PFSK-1 (cell line): ENCODE measurements around the gene SELENBP1.

Experiments
- FOXP2 ChIP-seq: optimal IDR thresholded peaks from 2 replicates; pipeline ENCODE3; 2011; ENCODE audit warnings: borderline replicate concordance, control low read depth, inconsistent platforms; ENCODE audit not compliant: insufficient read depth; ENCODE audit errors: extremely low read length, extremely low read depth
- POLR2AphosphoS5 ChIP-seq: IDR thresholded peaks from 2 replicates; pipeline ENCODE4 v1.6.1; 2012; ENCODE audit warnings: low read depth, mild to moderate bottlenecking, control low read depth, low read length, moderate library complexity
- REST ChIP-seq, 2 experiments: IDR thresholded peaks; 2 replicates each; pipeline versions ENCODE4 v1.6.1 to v1.8.0; 2011 to 2012; ENCODE audit warnings: low read depth in 2 of 2, low read length in 2 of 2, control low read depth in 1 of 2, inconsistent platforms in 1 of 2, mild to moderate bottlenecking in 1 of 2, moderate library complexity in 1 of 2; ENCODE audit not compliant: insufficient read depth in 1 of 2
- SIN3A ChIP-seq: IDR thresholded peaks from 2 replicates; pipeline ENCODE4 v1.6.1; 2012; ENCODE audit warnings: mild to moderate bottlenecking, low read length, moderate library complexity, borderline replicate concordance; ENCODE audit not compliant: insufficient read depth
- TAF1 ChIP-seq: IDR thresholded peaks from 2 replicates; pipeline ENCODE4 v1.6.1; 2012; ENCODE audit warnings: low read length, control low read depth, borderline replicate concordance; ENCODE audit not compliant: insufficient read depth

SELENBP1 gene

GRCh38 chr1:151369302-151369610 is 3.2 kb downstream of the SELENBP1 start:
- TF ChIP-seq FOXP2 (no peak), POLR2AphosphoS5 (no peak), SIN3A (no peak), TAF1 (no peak), REST (IDR thresholded peaks at IDR 0.05; ENCODE audit: insufficient read depth in 1 of 2, low read depth in 2 of 2, low read length in 2 of 2) (no peak)

DNA sequence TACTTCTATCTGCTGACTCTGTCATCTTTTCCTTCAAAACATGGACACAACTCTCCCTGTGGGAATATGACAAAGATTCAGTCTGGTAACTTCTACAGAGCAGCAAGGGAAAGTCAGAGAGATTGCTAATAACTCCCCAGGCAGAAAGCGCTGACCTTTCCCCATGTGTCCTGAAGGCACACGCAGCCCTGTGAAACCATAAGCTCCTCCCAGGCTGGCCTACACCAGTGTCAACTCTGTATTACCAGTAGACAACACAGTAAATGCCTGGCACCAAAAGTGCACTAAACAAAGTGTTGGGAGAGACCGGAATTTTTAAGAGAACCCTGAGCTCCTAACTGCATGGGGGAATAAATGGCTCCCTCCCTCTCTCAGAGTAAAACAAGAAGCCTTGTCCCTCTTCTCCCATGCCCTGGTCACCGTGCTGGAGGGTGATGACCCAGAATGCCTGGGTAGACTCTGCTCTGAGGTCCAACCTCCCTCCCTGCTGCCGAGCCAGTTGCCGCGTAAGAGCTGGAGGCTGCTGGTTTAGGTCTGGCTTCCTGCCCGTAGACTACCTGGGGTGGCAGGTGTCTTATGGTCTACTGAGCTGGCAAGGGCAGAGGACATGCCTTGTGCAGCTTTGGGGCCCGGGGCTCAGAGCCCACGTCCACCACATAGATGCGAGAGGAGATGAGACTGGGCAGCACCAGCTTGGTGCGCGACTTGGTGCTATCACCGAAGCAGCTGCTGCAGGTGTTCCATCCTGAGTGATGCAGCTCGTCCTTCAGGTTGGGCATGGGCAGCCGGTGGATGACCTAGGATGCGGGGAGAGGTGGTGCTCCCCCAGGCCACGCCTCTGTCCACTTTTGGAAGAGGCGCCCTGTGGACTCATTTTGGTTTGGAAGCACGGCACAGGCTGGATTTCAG is 3.9 kb downstream of the SELENBP1 start:
- TF ChIP-seq SIN3A (no peak), FOXP2 (no peak), POLR2AphosphoS5 (no peak), REST (IDR thresholded peaks at IDR 0.05; ENCODE audit: insufficient read depth in 1 of 2, low read depth in 2 of 2, low read length in 2 of 2) (no peak), TAF1 (no peak)

GRCh38 chr1:151367658-151368392 is 4.7 kb downstream of the SELENBP1 start:
- TF ChIP-seq SIN3A (no peak), TAF1 (no peak), POLR2AphosphoS5 (no peak), FOXP2 (no peak), REST (IDR thresholded peaks at IDR 0.05; ENCODE audit: insufficient read depth in 1 of 2, low read depth in 2 of 2, low read length in 2 of 2) (no peak)

DNA sequence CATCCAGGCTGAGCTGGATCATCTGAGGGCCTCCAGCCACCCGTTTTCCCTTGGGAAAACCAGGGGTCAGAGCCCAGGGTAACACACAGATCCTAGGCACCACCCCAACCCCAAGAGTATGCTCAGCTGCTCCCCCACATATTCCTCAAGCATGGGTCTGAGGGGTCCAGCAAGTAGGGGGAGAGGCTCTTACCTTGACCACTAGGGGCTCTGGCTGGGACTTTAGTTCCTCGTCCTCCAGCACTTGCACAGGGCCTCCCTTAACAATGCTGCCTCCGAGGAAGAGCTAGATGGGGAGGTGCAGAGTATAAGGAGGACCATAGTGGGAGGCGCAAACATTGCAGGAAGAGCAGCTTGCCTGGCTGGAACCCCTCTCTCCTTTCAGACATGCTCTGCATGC is 7.5 kb downstream of the SELENBP1 start:
- TF ChIP-seq SIN3A (no peak), TAF1 (no peak), FOXP2 (no peak), REST (IDR thresholded peaks at IDR 0.05; ENCODE audit: insufficient read depth in 1 of 2, low read depth in 2 of 2, low read length in 2 of 2) (no peak), POLR2AphosphoS5 (no peak)
